ENCODE measurements around the gene ENG.

The ENG gene

GRCh38 chr9:127866535-127866934 is 12.1 kb upstream of the ENG start:
- H3K4me3 ChIP-seq (ENCODE audit: low read depth, low read length) = no peak overlapping the region

GRCh38 chr9:127865645-127866464 is 11.4 kb upstream of the ENG start:
- H3K4me3 ChIP-seq (ENCODE audit: low read depth, low read length) = no peak overlapping the region

- no peak overlapping the region for H3K4me3 ChIP-seq (ENCODE audit: low read depth, low read length)
These were observed 8.7 kb upstream of the ENG start for GRCh38 chr9:127863191-127863621.

GRCh38 chr9:127862075-127863011 is 7.9 kb upstream of the ENG start:
- no peak overlapping the region for H3K4me3 ChIP-seq (ENCODE audit: low read depth, low read length)

GRCh38 chr9:127860779-127861178 is 6.3 kb upstream of the ENG start:
- no peak overlapping the region for H3K4me3 ChIP-seq (ENCODE audit: low read depth, low read length)

GRCh38 chr9:127860260-127860659 is 5.8 kb upstream of the ENG start:
- no peak overlapping the region for H3K4me3 ChIP-seq (ENCODE audit: low read depth, low read length)

GRCh38 chr9:127858041-127858512 is 3.6 kb upstream of the ENG start:
- no peak overlapping the region for H3K4me3 ChIP-seq (ENCODE audit: low read depth, low read length)

GRCh38 chr9:127857278-127857677 is 2.8 kb upstream of the ENG start:
- no peak overlapping the region for H3K4me3 ChIP-seq (ENCODE audit: low read depth, low read length)

GRCh38 chr9:127856729-127857116 is 2.3 kb upstream of the ENG start:
- H3K4me3 ChIP-seq (ENCODE audit: low read depth, low read length) = no peak overlapping the region

GRCh38 chr9:127856094-127856728 is 1.8 kb upstream of the ENG start:
- H3K4me3 ChIP-seq (ENCODE audit: low read depth, low read length) = no peak overlapping the region

- no peak overlapping the region for H3K4me3 ChIP-seq (ENCODE audit: low read depth, low read length)
These were observed 1.1 kb upstream of the ENG start for GRCh38 chr9:127855522-127855921.

GRCh38 chr9:127854960-127855359 is 502 bp upstream of the ENG start:
- H3K4me3 ChIP-seq (ENCODE audit: low read depth, low read length) = no peak overlapping the region

- no peak overlapping the region for H3K4me3 ChIP-seq (ENCODE audit: low read depth, low read length)
These were observed 910 bp downstream of the ENG start for GRCh38 chr9:127853312-127854183.

- H3K4me3 ChIP-seq (ENCODE audit: low read depth, low read length) = no peak overlapping the region
These were observed 1.6 kb downstream of the ENG start for GRCh38 chr9:127852829-127853228.

GRCh38 chr9:127850286-127850830 is 4.1 kb downstream of the ENG start:
- no peak overlapping the region for H3K4me3 ChIP-seq (ENCODE audit: low read depth, low read length)

GRCh38 chr9:127848756-127849504 is 5.5 kb downstream of the ENG start:
- no peak overlapping the region for H3K4me3 ChIP-seq (ENCODE audit: low read depth, low read length)

GRCh38 chr9:127847833-127848755 is 6.4 kb downstream of the ENG start:
- H3K4me3 ChIP-seq (ENCODE audit: low read depth, low read length) = no peak overlapping the region

- no peak overlapping the region for H3K4me3 ChIP-seq (ENCODE audit: low read depth, low read length)
These were observed 7.3 kb downstream of the ENG start for GRCh38 chr9:127847178-127847510.
